Fibroblast of mammary gland (primary cell): Measurements from ENCODE around the gene TTC27.
"Not testable (repeated sequence)": the region's sequence is repeated elsewhere in the genome, so short reads cannot be mapped to it uniquely, and the experiment has no call there.

Experiments
- DNase-seq: peaks from one replicate; pipeline ENCODE4 v3.0.0-alpha.2; 2010; ENCODE audit warnings: low read depth
- H3K4me3 ChIP-seq: 2 replicates; pipeline ENCODE4 v1.5.1; 2011; ENCODE audit warnings: low read depth, mild to moderate bottlenecking, low read length, moderate library complexity; ENCODE audit not compliant: control insufficient read depth
- CTCF ChIP-seq: conservative IDR thresholded peaks from 2 replicates; pipeline ENCODE4 v1.5.1; 2011; ENCODE audit warnings: low read depth, low read length, inconsistent platforms; ENCODE audit not compliant: control insufficient read depth, insufficient read depth

The TTC27 gene

DNA sequence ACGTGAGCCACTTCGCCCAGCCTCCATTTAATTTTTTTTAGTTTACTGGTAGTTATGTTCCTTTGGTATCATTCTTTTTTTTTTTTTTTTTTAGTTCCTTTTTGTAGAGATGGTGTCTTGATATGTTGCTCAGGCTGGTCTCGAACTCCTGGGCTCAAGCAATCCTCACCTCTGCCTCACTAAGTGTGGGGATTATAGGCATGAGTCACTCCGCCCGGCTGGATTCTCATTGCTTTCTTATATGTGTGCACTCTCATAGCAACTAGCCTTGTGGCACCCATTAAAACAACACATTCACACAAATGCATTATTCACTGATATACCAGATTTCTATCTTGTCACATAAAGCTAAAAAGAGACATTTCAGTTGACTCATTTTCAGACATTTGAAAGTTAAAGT is 4.2 kb downstream of the TTC27 start:
- H3K4me3 ChIP-seq, result no peak overlapping the region
- DNase-seq, result peak; percentile 65
- no peak for TF ChIP-seq CTCF

DNA sequence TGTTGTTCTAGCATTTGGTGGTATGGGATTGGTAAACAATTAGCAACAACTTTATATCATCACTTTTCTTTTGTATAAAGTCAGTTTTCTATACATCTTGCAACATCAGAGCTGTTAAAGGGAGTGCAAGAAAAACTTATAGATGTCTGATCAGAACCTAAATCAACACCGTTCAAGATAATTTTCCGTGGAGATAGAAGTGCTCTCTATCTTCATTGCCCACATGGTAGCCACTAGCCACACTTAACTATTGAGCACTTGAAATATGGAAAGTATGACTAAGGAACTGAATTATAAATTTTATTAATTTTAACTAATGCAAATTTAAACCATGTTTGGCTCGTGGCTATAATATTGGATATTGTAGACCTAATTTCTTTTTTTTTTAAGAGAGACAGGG is 5.2 kb downstream of the TTC27 start:
- TF ChIP-seq CTCF, result no peak
- H3K4me3 ChIP-seq, result no peak overlapping the region
- no peak for DNase-seq

DNA sequence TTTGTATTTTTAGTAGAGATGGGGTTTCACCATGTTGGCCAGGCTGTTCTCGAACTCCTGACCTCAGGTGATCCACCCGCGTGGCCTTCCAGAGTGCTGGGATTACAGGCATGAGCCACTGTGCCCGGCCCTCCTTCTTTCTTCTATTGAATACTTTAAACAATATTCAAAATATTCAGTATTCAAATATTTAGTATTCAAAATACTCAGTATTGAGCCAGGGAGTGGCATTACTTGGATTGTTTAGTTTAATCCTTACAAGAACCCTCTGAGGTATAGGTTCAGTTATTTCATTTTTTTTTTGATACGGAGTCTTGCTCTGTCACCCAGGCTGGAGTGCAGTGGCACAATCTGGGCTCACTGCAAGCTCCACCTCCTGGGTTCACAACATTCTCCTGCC is 10.7 kb downstream of the TTC27 start:
- H3K4me3 ChIP-seq, DNase-seq: not testable (repeated sequence)

DNA sequence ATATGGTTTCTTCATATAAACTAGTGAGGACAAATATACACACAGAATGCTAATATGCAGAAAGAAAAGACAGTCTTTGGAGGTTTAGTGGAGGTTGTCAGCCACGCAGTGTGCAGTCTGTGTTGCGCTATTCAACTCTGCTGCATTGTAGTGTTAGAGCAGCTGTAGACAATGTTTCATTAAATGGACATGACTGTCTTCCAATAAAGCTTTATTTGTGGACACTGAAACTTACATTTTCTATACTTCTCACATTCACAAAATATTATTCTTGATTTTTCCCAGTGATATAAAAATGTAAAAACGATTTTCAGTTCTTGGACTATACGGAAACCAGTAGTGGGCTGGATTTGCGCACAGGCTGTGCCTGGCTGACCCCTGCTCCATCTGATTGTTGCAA is 13.3 kb downstream of the TTC27 start:
- TF ChIP-seq CTCF, result no peak
- no peak overlapping the region for H3K4me3 ChIP-seq
- DNase-seq, result no peak

GRCh38 chr2:32647180-32647651 is 19.4 kb downstream of the TTC27 start:
- no peak overlapping the region for H3K4me3 ChIP-seq
- no peak for TF ChIP-seq CTCF
- peak; percentile 88 for DNase-seq

DNA sequence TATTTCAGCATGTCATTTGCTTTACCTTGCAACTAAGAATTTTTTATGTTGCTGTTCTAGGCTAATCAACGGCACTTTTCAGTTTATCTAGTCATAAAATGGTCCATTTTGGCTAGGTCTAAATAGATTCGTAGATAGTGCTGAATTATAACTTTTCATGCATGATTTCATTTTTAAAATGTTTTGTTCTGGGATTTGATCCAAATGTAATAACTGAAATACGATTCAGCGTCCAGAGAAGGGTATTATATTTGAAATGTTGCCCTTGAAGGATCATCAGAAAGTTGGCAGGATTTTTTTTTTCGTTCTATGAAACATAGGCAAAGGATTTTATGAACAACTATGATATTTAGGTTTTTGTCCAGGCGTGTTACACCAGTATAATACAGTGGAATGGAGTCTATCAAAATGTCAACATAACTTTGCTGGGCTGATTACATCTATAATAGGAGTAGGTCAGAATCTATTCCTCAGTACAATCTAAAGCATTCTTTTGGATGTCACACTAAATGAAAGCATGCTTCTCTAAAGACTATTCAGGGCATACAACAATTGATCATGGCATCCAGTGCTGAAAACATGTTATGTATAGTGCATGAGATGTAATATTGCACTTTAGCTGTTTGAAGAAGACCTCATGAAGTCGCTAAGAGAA is 24.8 kb downstream of the TTC27 start:
- no peak overlapping the region for H3K4me3 ChIP-seq
- no peak for TF ChIP-seq CTCF
- no peak for DNase-seq

GRCh38 chr2:32656069-32656468 is 28.2 kb downstream of the TTC27 start:
- no peak overlapping the region for H3K4me3 ChIP-seq
- DNase-seq, result no peak
- TF ChIP-seq CTCF, result no peak
